ENCODE data around the gene HRK.

GRCh38 chr12:116807546-116807945 lies 73.7 kb downstream of the HRK start:
- TF ChIP-seq POLR2A (IDR thresholded peaks at IDR 0.05; ENCODE audit: extremely low read depth, insufficient read length) (no peak), CTCF (IDR thresholded peaks at IDR 0.05; ENCODE audit: low read depth, low read length) (no peak), MYC (IDR thresholded peaks at IDR 0.05; ENCODE audit: low read depth, low read length) (no peak)

Data from NB4 (cell line).